Colon (tissue), 2 donors: ENCODE data around the gene DDAH1.

Source experiments
- FAIRE-seq: peaks from 2 replicates; lab custom pipeline; 2012; peaks lifted over from hg19 to GRCh38; lab: Jason Lieb, UNC
- donor health status: control.
- donor health status: control.

DDAH1 gene

DNA sequence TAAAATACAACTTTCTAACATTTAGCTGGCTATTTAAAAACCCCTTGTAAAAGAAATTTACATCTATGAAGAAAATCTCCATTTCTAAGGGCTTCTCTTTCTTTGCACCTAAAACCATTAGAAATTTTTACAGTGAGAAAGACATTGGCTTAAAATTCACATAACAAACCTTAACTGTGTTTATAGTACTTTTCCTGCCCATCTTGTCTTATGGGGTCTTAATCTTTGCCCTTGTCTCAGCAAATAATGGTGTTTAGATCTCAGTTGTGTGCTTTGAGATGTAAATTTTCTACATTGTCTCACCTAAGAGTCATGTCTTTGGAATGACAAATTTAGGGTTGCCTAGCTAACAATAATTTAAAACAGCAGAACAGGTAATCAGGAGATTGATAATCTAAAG, 71.5 kb downstream of the DDAH1 start:
- FAIRE-seq, result no peak

DNA sequence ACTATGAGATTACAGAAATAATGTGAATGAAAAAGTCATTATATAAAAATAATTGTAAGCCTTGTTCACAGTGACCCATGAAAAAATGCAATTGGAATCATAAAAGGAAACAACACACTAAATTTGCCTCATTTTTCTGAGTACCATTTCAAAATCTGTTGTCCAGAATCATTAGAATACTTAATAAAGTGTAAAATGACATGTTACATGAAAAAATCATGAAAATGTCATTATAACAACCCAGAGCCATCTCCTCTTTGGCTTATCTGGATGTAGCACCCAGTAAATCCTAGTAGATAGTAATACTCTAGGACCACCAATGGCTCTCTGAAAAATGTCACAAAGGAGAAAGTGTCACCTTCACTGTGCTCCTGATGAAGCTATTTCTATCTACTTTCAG, 76.5 kb downstream of the DDAH1 start:
- FAIRE-seq, result no peak

DNA sequence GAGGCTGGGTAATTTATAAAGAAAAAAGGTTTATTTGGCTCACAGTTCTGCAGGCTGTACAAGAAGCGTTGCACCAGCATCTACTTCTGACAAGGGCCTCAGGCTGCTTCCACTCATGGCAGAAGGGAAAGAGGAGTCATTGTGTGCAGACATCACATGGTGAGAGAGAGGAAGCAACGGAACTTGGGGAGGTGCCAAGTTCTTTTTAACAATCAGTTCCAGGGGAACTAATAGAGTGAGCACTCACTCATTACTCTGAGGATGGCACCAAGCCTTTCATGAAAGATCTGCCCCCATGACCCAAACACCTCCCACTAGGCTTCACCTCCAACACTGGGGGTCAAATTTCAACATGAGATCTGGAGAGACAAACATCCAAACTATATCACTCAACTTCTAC, 77.2 kb downstream of the DDAH1 start:
- FAIRE-seq, result no peak

DNA sequence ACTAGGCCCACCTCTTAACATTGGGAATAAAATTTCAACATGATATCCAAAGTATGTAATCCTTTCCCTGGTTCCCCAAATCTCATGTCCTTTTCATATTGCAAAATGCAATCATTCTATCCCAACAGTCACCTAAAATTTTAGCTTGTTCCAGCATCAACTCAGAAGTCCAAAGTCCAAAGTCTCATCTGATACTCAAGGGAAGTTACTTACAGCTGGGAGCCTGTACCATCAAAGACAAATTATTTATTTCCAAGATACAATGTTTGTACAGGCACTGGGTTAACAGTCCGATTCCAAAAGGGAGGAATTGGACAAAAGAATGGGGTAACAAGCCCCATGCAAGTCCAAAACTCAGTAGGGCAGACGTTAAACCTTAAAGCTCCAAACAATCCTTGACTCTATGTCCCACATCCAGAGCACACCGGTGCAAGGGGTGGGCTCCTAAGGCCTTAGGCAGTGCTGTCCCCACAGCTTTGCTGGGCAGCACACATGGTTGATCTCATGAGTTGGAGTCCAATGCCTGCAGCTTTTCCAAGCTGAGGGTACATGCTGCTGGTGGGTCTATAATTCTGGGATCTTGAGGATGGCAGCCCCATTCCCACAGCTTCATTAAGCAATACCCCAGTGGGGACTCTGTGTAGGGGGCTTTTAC, 78.8 kb downstream of the DDAH1 start:
- no peak for FAIRE-seq

DNA sequence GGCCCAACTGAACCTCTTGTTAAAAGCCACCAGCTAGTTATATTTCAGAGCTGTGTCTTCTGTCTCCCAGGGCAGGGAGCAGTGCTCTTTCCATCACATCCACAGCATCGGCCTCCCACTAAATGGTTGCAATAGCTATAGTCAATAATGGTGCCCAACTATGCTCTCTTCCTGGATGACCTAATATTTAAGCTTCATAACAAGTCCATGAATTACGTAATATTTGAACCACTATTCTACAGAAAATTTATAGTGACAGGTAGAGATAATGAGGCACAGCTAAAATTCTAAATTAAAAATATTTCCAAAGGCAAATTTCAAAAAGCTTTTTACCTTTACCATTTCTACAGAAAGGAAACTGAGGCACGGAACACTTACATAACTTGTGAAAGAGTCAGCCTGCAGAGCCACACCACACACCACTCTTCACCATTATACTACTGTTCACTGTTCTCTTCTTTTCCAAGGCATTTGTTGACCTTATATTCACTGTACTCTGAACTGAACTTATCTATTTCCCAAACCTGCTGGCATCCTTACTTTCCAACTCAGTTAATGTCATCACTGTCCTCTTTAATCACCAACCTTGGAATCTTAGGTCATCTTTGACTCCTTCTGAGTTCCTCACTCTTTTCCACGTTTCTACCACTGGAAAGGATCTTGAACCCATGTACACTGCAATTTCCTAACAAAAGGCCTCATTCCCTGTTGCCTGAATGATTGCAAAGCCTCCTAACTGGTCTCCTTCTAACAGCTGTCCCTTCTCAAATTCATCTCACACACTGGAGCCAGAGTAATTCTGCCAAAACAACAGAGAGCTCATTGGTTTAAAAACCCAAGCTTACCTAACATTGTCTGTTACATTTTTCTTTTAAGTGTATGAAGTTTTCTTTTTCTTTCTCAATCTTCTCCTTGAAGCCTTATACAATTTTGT, 85.5 kb downstream of the DDAH1 start:
- no peak for FAIRE-seq

DNA sequence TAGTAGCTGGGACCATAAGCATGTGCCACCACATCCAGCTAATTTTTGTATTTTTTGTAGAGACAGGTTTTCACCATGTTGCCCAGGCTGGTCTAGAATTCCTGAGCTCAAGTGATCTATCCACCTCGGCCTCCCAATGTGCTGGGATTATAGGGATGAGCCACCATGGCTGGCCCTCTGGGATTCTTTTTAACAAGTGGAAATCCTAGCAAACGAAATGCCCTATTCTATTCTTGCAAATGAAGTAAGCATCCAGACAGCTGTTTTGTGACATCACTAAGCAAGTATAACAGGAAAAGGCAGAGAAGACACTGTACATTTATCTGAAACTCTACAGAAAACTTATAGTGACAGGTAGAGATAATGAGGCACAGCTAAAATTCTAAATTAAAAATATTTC, 86.4 kb downstream of the DDAH1 start:
- FAIRE-seq, result no peak

DNA sequence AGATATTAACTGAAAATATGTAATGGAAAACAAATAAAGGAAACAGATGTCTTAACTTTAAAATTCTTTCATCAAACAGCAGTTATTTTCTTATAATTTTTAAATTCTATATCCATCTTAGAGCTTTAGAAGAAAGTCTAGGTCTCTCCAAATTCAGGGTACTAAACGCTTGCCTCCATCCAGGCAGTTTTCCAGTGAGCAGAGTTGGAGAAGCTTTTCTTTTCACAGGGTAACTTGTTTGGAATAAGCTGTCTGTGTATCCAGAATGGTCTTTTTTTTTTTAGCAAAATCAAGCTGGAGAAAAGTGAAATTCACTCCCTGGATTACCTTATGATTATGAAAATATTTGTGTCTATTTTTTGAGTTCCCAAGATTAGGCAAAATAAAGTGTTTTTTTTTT, 88.6 kb downstream of the DDAH1 start:
- no peak for FAIRE-seq

DNA sequence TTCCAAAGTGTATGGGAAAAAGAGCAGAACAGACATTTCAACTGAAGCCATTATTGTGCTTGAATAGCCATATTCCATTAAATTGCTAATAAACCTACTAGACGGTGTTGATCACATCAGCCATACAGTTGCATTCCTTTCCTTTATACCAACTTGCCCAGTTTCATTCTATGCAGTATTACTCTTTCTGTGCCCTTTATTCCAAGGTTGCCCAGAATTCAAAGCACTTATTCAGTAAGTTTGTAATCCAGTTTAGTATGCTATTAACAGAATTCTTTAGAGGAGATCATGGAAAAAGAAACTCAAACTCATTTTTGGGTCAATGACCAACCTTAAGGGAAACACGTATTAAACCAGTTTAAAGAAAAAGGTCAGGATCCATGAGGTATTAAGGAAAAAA, 89.5 kb downstream of the DDAH1 start:
- FAIRE-seq, result no peak

DNA sequence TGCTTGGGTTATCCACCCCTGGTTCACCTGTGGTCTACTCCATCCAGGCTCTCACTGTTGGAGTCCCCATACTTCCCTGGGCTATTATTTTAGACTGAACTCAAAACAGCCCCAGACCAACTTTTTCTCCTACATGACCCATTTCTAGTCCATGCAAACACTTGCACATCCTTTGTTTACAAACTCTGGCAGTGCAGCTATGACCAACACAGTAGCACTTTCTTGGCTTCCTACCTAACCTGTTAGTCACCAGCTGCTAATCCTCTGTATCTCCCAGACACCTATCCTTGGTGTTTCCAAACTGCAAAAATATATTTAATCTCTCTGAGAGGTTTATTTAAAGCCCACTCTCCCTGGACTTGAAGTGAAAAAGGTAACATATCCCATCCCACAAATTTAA, 90.8 kb downstream of the DDAH1 start:
- no peak for FAIRE-seq

DNA sequence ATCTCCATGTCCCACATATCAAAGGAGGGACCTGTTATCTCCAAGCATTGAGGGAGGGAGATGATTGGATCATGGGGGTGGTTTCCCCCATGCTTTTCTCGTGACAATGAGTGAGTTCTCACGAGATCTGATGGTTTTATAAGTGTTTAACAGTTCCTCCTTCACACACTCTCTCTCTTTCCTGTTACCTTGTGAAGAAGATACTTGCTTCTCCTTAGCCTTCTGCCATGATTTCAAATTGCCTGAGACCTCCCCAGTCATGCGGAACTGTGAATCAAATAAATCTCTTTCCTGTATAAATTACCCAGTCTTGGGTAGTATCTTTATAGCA, 91.6 kb downstream of the DDAH1 start:
- FAIRE-seq, result no peak

DNA sequence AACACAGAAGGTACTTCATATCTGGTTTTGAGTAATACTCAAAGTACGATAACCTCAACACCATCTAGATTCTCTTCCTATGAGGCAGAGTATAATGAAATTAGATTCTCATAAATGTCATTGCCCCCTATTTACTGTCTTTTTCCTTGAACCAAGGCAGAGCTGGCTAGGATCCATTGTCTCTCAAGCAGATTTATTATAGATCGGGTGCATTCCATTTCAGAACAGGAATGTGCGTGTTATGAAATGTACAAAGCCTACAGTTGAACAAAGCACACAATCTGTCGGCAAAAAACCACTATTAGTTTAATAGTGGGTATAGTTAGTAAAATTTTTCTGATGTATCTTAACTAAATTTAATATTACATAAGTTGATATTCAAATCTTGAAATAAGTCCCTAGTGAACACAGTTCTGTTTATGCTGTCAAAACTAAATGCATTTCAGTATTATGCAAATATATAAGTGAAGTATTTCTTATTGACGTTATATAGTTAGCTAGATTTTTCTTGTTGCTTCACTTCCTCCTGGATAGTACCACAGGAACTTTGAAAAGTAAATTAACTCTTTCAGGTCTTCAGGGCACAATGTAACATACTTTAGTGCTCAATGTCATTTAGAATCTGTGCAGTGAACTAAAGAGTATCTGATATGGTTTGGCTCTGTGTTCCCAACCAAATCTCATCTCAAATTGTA, 92.1 kb downstream of the DDAH1 start:
- FAIRE-seq, result no peak

DNA sequence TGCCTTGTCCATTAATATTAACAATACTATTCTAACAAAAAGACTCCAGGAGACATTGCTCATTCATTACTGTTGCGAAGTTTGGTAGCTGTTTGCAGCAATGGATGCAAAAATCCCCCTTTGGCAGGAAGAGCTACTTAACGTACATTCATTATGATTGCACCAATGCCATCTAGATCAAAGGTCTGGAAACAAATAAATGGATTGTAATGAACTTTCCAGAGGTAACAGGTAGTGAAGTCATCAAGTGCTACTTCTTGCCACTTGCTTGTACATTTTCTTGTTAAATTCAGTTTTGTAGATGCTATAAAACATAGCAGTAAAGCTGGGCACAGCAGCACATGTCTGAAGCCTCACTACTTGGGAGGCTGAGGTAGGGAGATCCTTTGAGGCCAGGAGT, 93.9 kb downstream of the DDAH1 start:
- FAIRE-seq, result no peak

DNA sequence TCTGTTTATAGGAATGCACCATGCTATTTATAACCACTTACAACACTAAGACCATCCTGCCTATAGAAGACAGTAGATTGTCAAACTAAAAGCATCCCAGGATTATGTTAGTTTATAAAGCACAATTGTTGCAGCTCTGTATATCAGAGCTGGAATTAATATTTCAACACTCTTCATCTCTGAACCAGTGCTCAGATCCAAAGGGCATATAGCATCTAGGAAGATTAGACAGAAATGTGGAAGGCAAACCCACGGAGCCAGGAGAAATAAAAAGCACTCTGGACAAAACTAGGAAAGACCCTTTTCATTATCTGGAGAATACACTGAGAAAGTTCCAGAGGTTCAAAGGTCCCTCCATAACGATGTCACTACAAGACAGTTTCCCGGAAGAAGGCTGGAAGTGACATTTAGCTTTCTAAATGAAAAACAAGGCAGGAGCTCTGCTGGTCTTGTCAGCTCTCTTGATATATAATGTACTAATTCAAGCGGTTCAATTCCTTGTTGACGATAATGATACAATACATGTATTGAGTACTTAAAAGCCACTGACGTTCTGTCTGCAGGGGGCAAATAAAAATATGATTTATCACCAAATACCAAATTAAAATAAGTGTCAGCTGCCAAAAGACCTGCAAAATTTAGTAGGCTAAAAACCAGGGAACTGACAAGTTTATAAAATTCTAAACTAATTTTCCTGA, 96.7 kb downstream of the DDAH1 start:
- FAIRE-seq, result no peak

DNA sequence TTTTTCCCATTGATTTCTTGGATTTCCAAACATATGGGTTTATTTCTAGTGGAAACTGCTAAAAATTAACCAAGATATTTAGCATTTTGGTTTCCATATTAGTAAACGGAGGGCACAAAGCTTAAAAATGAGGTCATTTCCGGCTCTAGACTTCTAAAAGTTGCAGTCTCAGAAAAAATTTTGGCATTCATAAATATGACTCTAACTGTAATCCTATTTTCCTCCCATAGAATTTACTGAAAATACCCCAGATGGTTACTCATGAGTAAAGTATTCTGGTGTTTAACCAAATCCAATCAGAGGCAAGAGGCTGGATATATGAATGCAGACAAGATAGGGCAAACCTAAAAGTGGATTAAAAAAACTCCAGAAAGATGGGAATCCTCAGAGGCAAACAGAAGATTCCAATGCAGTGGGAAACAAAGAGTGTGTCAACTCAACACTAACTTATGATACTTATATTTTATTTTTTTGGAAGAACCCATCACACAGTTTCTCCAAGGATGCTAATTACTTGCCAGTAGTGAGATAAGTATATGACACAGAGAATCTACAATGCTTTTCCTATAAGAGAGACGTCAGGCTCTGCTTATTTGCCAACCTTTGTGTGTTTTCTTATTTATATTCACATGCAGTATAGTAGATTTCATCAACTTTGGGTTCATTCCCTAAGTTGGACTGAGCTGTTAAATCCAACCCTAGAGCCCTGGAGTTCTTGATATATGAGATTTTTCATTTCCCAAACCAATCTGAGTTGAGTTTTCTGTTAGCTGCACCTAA, 98.4 kb downstream of the DDAH1 start:
- FAIRE-seq, result no peak

DNA sequence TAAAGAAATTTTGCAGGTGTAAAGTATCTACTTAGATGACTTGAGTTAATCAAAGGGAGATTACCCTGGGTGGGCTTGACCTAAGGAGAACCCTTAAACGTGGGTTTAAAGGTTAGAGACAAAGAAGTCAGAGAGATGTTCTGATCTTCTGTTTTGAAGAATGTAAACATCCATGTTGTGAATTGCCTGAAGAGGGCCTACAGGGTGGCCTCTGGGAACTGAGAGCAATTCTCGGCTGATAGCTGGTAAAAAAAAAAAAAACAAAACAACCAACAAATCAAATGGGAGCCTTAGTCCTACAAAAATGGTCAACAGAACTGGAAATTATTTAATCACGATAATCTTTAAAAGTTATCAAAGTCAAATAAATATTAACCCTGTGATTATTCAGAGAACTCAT, 99.1 kb downstream of the DDAH1 start:
- no peak for FAIRE-seq

DNA sequence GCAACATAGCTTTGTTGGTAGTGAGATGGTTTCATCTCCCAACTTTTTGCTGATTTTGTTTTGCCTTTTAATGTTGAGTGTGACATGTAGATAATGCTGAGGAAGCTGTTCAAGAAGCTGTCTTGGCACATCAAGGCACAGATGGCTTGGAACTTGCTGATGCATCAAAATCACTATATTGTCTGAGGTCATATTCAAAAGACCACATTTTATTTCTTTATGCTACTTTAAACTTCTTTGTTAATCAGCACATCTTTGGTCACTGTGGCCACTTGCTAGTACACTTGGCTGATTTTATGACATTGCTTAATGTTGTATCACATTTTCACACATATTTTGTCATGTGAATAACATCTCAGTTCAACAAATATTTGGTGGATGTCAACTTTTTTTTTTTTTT, 101.4 kb downstream of the DDAH1 start:
- no peak for FAIRE-seq

DNA sequence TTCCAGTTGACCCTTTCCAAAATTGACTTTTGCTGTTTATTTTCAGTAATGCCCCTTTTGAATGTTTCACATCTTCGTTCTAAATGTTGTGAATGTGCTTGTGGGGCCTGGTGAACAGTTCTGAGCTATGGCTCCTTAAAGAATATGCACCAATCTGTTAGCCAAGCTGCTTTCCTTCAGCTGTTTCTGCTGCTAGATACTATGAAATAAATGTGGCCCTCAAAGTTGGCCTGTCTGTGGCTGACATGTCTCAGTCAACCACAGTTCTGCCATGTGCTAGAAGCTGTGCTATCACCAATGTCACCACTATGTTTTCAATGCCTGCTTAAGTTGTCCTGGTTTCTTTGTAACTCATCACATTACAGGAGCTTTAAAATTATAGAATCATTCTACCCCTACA, 101.9 kb downstream of the DDAH1 start:
- no peak for FAIRE-seq

DNA sequence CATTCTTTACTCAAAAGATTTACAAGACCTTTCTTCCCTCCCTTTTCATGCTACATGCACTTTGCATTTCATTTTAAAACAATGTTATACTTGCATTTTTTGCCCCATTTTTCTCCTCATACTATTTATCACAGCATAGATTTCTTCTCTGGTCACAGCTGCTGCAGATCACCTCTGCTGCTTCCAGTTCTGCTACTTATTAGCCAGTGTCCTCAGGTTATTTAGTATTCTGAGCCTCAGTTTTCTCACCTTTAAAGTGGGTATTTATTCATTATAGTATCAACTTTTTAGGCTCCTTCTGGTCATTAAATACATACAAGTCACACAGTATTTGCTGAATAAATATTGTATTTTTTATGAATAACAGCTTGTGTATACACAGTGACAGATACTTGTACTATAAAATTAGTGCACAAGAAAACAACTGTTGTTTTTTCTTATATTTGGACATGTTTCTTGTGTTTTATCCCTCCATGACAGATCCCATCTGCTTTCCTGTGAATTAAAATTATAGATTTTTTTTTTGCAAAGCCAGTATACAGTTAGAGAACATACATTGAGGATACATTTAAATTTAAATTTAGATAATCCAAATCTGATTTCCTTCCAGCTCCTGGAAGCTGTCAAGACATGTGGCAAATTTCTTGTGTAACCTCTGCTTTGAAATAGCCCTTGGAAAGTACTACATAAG, 103.2 kb downstream of the DDAH1 start:
- no peak for FAIRE-seq

DNA sequence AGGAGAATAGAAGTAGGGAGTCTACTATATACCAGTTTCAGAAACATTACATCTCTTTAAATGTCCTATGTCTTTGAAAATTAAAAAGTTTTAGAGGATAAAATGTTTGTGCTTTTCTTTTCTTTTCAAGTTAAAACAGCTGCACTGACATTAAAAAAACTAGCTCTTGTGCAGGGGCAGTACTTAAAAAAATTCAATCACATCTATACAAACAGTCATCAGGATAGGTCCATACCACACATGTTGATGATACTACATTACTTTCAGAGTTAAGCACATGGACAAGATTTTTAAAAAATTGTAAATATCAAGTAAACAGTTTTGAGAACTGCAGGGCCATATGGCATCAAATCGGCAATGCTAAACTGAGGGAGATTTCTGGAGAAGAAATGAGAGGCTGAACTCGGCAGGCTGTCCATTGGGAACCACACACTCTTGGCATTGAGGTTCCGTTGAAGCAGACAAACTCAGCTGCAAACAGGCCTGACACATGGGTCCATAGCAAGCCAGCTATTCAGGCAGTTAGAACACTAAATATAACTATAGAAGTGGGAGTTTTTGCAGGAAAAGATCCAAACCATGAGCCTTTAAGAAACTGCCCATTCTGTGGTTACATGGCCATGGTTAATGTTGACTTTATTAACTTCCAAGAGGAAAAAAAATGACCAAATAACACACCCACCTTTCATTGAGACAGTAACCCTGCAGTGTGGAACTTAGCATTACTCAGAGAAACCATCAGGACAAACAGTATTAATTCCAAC, 104.0 kb downstream of the DDAH1 start:
- FAIRE-seq, result no peak
